ENCODE measurements around the gene HNRNPC. TPM values are rescaled to one million over a fixed set of nuclear protein-coding genes. Genes with fewer than 3 reads are reported as not detected.
A peak's percentile ranks its signal among the peaks of the same experiment; 100 is the strongest.

The HNRNPC gene
- total and polyA plus RNA-seq, 9 of the 15 experiments (the other 6 are each of a cell fraction or from before 2014, with no cell fraction given), result 679 to 1,557 (median 1,191) TPM

DNA sequence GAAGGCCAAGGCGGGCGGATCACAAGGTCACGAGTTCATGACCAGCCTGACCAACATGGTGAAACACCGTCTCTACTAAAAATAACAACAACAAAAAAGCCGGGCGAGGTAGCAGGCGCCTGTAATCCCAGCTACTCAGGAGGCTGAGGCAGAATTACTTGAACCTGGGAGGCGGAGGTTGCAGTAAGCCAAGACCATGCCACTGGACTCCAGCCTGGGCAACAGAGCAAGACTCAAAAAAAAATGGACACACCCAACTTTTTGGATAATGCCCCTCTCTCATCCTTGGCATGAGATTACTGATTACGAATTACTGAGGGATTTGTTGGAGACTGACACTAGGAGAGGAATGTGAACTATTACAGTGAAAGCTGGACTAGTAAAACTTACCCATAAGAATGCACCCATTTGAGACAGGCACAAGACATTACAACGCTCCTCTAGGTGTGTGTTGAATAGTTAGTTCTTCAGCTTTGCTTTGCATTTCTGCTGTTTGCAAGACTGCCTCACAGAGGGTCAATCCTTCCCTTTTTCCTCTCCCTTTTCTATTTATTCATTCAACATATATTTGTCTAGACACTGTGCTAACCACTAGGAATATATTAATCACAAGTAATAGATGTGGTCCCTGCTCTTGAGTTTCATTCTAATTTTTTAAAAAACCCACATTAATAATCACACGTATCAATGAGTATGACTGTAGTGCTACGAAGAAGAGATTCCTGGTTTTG is 67.3 kb downstream of the HNRNPC start:
- no peaks in the 10 kb centered on the region for H3K9me3 ChIP-seq (replicated peaks; ENCODE audit: control insufficient read depth, insufficient read depth, low read depth, low read length)
- ATAC-seq, result no peak
- in situ Hi-C loops (cut with MboI), result no loop called here

DNA sequence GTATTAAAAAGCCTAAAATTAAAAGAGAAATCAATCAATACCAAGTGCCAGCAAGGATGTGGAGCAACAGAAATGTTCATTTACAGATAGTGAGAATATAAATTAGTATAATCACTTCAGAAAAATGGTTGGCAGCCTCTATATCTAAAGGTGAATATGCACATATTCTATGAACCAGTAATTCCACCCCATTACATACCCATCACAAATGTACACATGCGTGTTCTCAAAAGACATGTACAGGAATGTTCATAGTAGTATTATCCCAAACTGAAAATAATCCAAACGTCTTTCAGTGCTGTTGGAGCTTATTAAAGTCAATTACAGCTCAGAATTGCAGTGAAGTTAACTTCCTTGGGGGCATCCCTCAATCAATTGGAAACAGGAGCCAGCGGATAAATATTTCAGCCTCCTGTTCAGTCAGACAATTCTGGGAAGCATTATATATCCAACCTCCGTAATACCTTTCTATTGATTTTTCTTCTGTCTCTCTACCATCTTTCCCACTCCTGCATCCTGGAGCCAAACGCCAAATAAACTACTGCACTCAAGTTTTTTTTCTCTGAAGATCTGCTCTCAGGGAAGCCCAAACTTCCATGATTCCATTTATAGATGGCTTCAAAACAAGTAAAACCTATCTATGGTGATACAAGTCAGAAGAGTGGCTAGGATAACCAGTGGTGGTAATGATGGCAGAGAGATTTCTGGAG is 68.3 kb downstream of the HNRNPC start:
- intact Hi-C loops (cut with micrococcal nuclease), result no loop called here
- no peaks in the 10 kb centered on the region for H4K20me1 ChIP-seq (replicated peaks; ENCODE audit: control insufficient read depth, insufficient read depth, low read length)
- in situ Hi-C loops (cut with MboI), result no loop called here
- H3K27ac ChIP-seq (ENCODE audit: extremely low read depth, low read depth, low read length), result no peak overlapping the region
- no peak overlapping the region for H2AFZ ChIP-seq (ENCODE audit: low read depth, low read length)
- H3K4me2 ChIP-seq (ENCODE audit: insufficient read depth, low read length), result no peak overlapping the region
- ChIA-PET POLR2A (interaction anchor here (0.6 to 3.8 kb wide), 2 partner anchors 8 to 17 kb away, joined by 4 to 20 read pairs; no protein-coding TSS in a partner anchor), CTCF (ENCODE audit: low intra/inter-chr PET ratio) (no interaction called here)
- H3K9ac ChIP-seq (ENCODE audit: insufficient read depth in 1 of 2, low read depth in 2 of 2, low read length in 2 of 2), result no peak overlapping the region
- DNase-seq (ENCODE audit: extremely low read depth in 1 of 4, low spot score in 3 of 4) (no peak), ATAC-seq (no peak), FAIRE-seq (no peak)
- WGBS (ENCODE audit: insufficient coverage, low coverage, missing lambda C conversion rate), result 54% methylated on average over 4 of the region's 5 CpGs
- H3K4me1 ChIP-seq (replicated peaks in 1 of 2; ENCODE audit: control insufficient read depth in 2 of 2, insufficient read depth in 2 of 2, low read length in 2 of 2), result no peaks in the 10 kb centered on the region
- no peak overlapping the region for H3K4me3 ChIP-seq
- no peaks in the 10 kb centered on the region for H3K27me3 ChIP-seq (ENCODE audit: control insufficient read depth in 2 of 2, insufficient read depth in 2 of 2, low read length in 2 of 2)
- H3K9me1 ChIP-seq (ENCODE audit: control insufficient read depth, insufficient read depth, low read length), result no peaks in the 10 kb centered on the region
- BruUV-seq (replicated peaks), result no TSS peak
- no peaks in the 10 kb centered on the region for H3K79me2 ChIP-seq (ENCODE audit: control insufficient read depth, insufficient read depth, low read length)
- peaks cover 10% of the 10 kb centered on the region for H3K36me3 ChIP-seq (ENCODE audit: control insufficient read depth, insufficient read depth, low read length)
- TF ChIP-seq NR2C2 (CRISPR knock-in tag; IDR thresholded peaks at IDR 0.05) (no peak), NR2C2 (tag; IDR thresholded peaks at IDR 0.05) (no peak), RBM22 (IDR thresholded peaks at IDR 0.05; ENCODE audit: low read depth, low read length, poor library complexity, severe bottlenecking) (peak; percentile 23)
- no peaks in the 10 kb centered on the region for H3K9me3 ChIP-seq (replicated peaks; ENCODE audit: control insufficient read depth, insufficient read depth, low read depth, low read length)

More for the DNA sequence above, 67.3 kb downstream of the HNRNPC start:
- intact Hi-C loops (cut with micrococcal nuclease), result no loop called here
- Histone ChIP-seq H3K4me2 (ENCODE audit: insufficient read depth, low read length) (no peak overlapping the region), H3K36me3 (ENCODE audit: control insufficient read depth, insufficient read depth, low read length) (peaks cover 20% of the 10 kb centered on the region), H3K79me2 (ENCODE audit: control insufficient read depth, insufficient read depth, low read length) (no peaks in the 10 kb centered on the region), H4K20me1 (replicated peaks; ENCODE audit: control insufficient read depth, insufficient read depth, low read length) (no peaks in the 10 kb centered on the region), H3K4me1 (replicated peaks in 1 of 2; ENCODE audit: control insufficient read depth in 2 of 2, insufficient read depth in 2 of 2, low read length in 2 of 2) (no peaks in the 10 kb centered on the region), H3K9me1 (ENCODE audit: control insufficient read depth, insufficient read depth, low read length) (no peaks in the 10 kb centered on the region), H3K4me3 (no peak overlapping the region), H2AFZ (ENCODE audit: low read depth, low read length) (no peak overlapping the region), H3K9ac (ENCODE audit: insufficient read depth in 1 of 2, low read depth in 2 of 2, low read length in 2 of 2) (no peak overlapping the region; a peak in 1 of 4 replicates), H3K27me3 (ENCODE audit: control insufficient read depth in 2 of 2, insufficient read depth in 2 of 2, low read length in 2 of 2) (no peaks in the 10 kb centered on the region), H3K27ac (ENCODE audit: extremely low read depth, low read depth, low read length) (no peak overlapping the region)
- TF ChIP-seq RNF2 (IDR thresholded peaks at IDR 0.05) (no peak), POLR2A (conservative IDR thresholded peaks at IDR 0.05) (0 out of 2 replicates have a peak, but pooled peaks have one; percentile 11), POLR2H (tag; IDR thresholded peaks at IDR 0.05; ENCODE audit: low read depth) (peak; percentile 6; the same call in 1 of the 2 replicates)
- POLR2A ChIA-PET, result interaction anchor here (1.0 to 3.8 kb wide), 2 partner anchors 9 to 11 kb away, joined by 3 to 20 read pairs; no protein-coding TSS in a partner anchor
- DNase-seq (ENCODE audit: extremely low read depth in 1 of 4, low spot score in 3 of 4) (no peak), FAIRE-seq (no peak)
- no TSS peak for BruUV-seq (replicated peaks)
- CTCF ChIA-PET (ENCODE audit: low intra/inter-chr PET ratio), result no interaction called here
- WGBS (ENCODE audit: insufficient coverage, low coverage, missing lambda C conversion rate), result 43% methylated on average over 10 of the region's 12 CpGs
